KMS-11 (cell line): ENCODE results near the gene C1orf21.

Experiments
- H2AFZ ChIP-seq: fragments of 200-600 bp; sonication (generic); 2 replicates; pipeline ENCODE4 v1.6.1; 2016; ENCODE audit warnings: antibody characterized with exemption, mixed run types, low read depth
- H3K27ac ChIP-seq: fragments of 200-600 bp; sonication (generic); 2 replicates; pipeline ENCODE4 v1.6.1; 2016; ENCODE audit warnings: mild to moderate bottlenecking, mixed run types
- H3K27me3 ChIP-seq: fragments of 200-600 bp; sonication (generic); 2 replicates; pipeline ENCODE4 v1.6.1; 2017; ENCODE audit warnings: mild to moderate bottlenecking, low read depth, mixed run types, moderate library complexity; ENCODE audit not compliant: insufficient read depth
- H3K36me3 ChIP-seq: fragments of 200-600 bp; sonication (generic); 2 replicates; pipeline ENCODE4 v1.6.1; 2017; ENCODE audit warnings: mild to moderate bottlenecking, mixed run types; ENCODE audit not compliant: insufficient read depth
- H3K4me1 ChIP-seq: fragments of 200-600 bp; sonication (generic); 2 replicates; pipeline ENCODE4 v1.6.1; 2016; ENCODE audit warnings: mild to moderate bottlenecking, low read depth, mixed run types; ENCODE audit not compliant: poor library complexity, severe bottlenecking
- H3K4me2 ChIP-seq: fragments of 200-600 bp; sonication (generic); 2 replicates; pipeline ENCODE4 v1.7.0; 2016; ENCODE audit warnings: mild to moderate bottlenecking, mixed run types
- H3K4me3 ChIP-seq: fragments of 200-600 bp; sonication (generic); IDR thresholded peaks from 2 replicates; pipeline ENCODE4 v1.6.1; 2017; ENCODE audit warnings: low read depth, low read length, mixed read lengths; ENCODE audit not compliant: insufficient read depth
- H3K79me2 ChIP-seq: fragments of 200-600 bp; sonication (generic); 2 replicates; pipeline ENCODE4 v1.6.1; 2016; ENCODE audit warnings: low read depth, mixed run types; ENCODE audit not compliant: insufficient read depth
- H3K9ac ChIP-seq: fragments of 200-600 bp; sonication (generic); 2 replicates; pipeline ENCODE4 v1.6.1; 2016; ENCODE audit warnings: mild to moderate bottlenecking, mixed run types
- H4K20me1 ChIP-seq: fragments of 200-600 bp; sonication (generic); 2 replicates; pipeline ENCODE4 v1.6.1; 2016; ENCODE audit warnings: mild to moderate bottlenecking, mixed run types; ENCODE audit not compliant: insufficient read depth
- TF ChIP-seq, protein P1 (sequence below): fragments of 200-600 bp; sonication (generic); conservative IDR thresholded peaks from 2 replicates; pipeline ENCODE4 v1.6.1; 2017; ENCODE audit warnings: low read depth, mild to moderate bottlenecking, antibody characterized with exemption, low read length, moderate library complexity, mixed read lengths

Gene C1orf21

DNA sequence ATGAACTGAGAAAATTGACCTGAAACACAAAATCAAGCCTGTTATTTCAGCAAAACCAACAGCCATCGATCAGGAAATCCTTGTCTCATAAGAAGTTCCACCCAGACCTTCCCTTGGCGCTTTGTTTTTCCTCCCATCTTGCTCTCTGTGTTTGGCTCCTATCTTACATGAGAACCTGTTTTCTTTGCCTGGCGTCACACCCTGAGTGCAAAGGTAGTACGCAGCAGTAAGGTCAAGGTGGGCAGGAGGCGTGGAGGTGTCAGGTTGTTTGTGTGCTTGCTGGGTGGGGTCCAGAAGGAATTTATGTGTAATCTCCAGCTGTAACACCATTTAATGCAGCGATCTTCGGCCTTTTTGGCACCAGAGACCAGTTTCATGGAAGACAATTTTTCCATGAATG is 50.5 kb downstream of the C1orf21 start:
- Histone ChIP-seq H3K36me3 (no peaks in the 10 kb centered on the region), H3K4me1 (no peaks in the 10 kb centered on the region), H2AFZ (no peak overlapping the region), H3K79me2 (no peaks in the 10 kb centered on the region; the same call in 1 of the 2 replicates), H3K27me3 (no peaks in the 10 kb centered on the region), H4K20me1 (no peaks in the 10 kb centered on the region), H3K9ac (no peak overlapping the region), H3K27ac (no peak overlapping the region), H3K4me2 (no peak overlapping the region), H3K4me3 (no peak overlapping the region)
- TF ChIP-seq, protein P1, sequence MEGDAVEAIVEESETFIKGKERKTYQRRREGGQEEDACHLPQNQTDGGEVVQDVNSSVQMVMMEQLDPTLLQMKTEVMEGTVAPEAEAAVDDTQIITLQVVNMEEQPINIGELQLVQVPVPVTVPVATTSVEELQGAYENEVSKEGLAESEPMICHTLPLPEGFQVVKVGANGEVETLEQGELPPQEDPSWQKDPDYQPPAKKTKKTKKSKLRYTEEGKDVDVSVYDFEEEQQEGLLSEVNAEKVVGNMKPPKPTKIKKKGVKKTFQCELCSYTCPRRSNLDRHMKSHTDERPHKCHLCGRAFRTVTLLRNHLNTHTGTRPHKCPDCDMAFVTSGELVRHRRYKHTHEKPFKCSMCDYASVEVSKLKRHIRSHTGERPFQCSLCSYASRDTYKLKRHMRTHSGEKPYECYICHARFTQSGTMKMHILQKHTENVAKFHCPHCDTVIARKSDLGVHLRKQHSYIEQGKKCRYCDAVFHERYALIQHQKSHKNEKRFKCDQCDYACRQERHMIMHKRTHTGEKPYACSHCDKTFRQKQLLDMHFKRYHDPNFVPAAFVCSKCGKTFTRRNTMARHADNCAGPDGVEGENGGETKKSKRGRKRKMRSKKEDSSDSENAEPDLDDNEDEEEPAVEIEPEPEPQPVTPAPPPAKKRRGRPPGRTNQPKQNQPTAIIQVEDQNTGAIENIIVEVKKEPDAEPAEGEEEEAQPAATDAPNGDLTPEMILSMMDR = no peak

DNA sequence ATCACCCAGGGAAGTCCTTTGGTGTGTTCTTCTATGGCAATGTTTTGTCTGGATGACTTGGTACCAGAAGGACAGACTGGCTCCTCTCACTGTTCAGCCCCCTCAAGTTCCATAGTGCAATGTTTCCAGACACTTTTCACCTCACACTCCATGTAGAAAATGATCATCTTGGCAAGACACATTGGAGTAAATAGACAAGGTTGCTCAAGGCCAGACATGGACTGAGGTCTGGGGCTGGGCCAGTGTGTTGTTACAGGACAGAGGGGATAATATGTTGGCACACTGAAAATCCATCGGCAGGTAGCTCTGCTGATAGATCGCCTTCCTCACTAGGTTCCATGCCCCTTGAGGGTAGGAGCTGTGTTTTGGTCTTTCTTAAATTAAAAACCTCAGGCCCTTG is 51.5 kb downstream of the C1orf21 start:
- Histone ChIP-seq H3K4me2 (no peak overlapping the region), H3K79me2 (no peaks in the 10 kb centered on the region; the same call in 1 of the 2 replicates), H2AFZ (no peak overlapping the region), H3K36me3 (no peaks in the 10 kb centered on the region), H3K4me1 (no peaks in the 10 kb centered on the region), H3K27me3 (no peaks in the 10 kb centered on the region), H3K4me3 (no peak overlapping the region), H4K20me1 (no peaks in the 10 kb centered on the region), H3K9ac (no peak overlapping the region), H3K27ac (no peak overlapping the region)
- TF ChIP-seq, protein P1 = no peak

DNA sequence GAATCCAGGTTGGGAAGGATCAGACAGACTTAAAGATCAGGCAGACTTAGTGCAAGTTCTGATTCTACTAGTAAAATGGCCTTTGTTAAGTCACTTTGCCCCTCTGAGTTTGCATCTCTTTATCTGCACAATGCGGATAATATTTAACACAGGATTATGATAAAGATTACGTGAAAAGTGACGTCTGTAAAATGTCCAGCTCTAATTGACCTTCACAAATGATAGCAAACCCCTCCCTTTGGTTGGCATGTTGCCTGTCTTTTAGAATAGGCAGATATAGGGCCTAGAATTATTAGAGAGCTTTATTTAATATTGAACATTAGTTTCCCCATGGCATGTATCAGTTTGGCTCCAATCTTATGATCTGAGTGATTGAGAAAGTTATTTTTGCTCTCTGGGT is 55.4 kb downstream of the C1orf21 start:
- Histone ChIP-seq H3K4me1 (no peaks in the 10 kb centered on the region), H3K27ac (no peak overlapping the region)
- TF ChIP-seq, protein P1 = no peak

DNA sequence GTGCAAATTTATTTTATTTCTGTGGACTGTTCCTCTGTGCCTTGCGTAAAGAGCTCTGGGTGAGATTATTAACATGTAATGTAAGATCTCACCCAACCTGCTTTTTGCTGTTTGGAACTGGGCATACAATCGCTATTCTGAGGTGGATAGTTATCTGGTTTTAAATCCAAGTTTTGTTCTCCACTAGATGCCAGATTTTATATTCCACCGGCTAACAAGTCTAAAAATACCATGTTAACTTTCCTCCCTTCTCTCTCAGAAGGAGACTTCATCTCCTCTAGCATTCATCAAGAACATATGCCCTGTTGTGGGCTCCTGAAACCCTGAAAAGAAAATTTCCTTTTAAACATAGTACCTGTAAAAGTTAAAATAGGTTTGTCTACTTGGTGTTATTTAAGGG is 56.4 kb downstream of the C1orf21 start:
- Histone ChIP-seq H4K20me1 (no peaks in the 10 kb centered on the region), H3K27me3 (no peaks in the 10 kb centered on the region), H3K9ac (no peak overlapping the region), H3K27ac (no peak overlapping the region), H3K79me2 (no peaks in the 10 kb centered on the region; the same call in 1 of the 2 replicates), H3K4me2 (no peak overlapping the region), H3K4me3 (no peak overlapping the region), H3K36me3 (no peaks in the 10 kb centered on the region), H3K4me1 (no peaks in the 10 kb centered on the region), H2AFZ (no peak overlapping the region)
- TF ChIP-seq, protein P1 = no peak

More for the DNA sequence above, 55.4 kb downstream of the C1orf21 start:
- Histone ChIP-seq H3K9ac (no peak overlapping the region), H3K4me3 (no peak overlapping the region), H3K27me3 (no peaks in the 10 kb centered on the region), H2AFZ (no peak overlapping the region), H4K20me1 (no peaks in the 10 kb centered on the region), H3K36me3 (no peaks in the 10 kb centered on the region), H3K4me2 (no peak overlapping the region), H3K79me2 (no peaks in the 10 kb centered on the region; the same call in 1 of the 2 replicates)
